HG02870 (cell line): ENCODE data around the gene FXYD5.

Experiments used
- ATAC-seq: cut with Tn5 transposase; IDR thresholded peaks from one replicate; pipeline ENCODE4 v1.9.1; 2021; ENCODE audit warnings: mild to moderate bottlenecking, moderate library complexity; ENCODE audit not compliant: unreplicated experiment

The FXYD5 gene, protein sequence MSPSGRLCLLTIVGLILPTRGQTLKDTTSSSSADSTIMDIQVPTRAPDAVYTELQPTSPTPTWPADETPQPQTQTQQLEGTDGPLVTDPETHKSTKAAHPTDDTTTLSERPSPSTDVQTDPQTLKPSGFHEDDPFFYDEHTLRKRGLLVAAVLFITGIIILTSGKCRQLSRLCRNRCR

DNA sequence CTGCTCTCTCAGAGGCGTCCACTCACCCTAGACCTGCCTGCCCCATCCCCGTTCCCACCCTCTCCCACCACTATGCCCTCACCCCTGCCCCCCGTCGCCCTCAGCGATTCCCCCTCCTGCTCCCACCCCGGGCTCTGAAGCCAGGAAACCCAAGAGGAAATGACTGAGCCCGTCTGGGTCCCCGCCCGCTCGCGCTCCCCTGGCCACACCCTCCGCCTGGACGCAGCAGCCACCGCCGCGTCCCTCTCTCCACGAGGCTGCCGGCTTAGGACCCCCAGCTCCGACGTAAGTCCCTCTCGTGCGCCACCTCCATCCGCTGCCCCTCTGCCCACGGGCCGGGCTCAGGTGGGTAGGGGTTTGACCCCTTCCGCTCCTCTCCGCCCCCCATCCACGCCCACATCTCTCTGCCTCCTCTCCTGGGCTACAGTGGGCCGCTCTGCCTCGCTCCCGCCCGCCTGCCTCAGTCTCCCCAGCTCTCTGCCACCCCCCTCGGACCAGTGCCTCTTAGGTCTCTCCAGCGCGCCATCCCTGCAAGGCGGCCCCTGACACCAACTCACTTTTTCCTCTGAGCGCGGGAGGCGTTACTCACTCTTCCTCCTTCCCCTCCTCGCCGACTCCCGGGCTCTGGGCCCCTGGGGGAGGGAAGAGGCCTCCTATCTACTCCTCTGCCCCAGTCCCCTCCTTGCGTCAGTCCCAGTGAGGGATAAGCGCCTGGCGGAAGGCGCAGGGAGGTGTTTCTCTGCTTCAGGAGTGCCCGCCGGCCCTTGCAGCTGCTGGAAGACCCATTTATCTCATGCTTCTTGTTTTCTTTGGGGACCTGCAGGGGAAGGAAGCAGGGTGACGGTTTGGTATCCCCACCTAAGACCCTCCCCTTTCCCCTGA is at the start of gene FXYD5:
FXYD5 (plus strand) TSS at position 211 of the 882 bp plus-strand sequence. CDS start 816 bp downstream, outside the sequence.
- ATAC-seq = no peak

DNA sequence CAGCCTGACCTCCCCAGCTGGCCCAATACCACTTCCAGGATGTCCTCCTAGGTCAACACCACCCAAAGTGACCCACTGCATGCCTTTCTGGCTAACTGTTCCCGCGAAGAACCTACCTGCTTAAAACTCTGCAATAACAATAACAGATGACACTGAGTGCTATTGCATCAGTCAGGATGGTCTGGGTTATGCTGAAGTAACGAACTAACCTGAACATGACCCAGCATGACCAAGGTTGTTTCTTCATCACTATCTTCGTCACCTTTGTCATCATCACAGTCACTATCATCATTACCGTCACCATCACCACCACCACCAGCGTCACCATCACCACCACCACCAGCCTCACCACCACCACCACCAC is 49.5 kb upstream of the FXYD5 start:
- ATAC-seq = no peak

DNA sequence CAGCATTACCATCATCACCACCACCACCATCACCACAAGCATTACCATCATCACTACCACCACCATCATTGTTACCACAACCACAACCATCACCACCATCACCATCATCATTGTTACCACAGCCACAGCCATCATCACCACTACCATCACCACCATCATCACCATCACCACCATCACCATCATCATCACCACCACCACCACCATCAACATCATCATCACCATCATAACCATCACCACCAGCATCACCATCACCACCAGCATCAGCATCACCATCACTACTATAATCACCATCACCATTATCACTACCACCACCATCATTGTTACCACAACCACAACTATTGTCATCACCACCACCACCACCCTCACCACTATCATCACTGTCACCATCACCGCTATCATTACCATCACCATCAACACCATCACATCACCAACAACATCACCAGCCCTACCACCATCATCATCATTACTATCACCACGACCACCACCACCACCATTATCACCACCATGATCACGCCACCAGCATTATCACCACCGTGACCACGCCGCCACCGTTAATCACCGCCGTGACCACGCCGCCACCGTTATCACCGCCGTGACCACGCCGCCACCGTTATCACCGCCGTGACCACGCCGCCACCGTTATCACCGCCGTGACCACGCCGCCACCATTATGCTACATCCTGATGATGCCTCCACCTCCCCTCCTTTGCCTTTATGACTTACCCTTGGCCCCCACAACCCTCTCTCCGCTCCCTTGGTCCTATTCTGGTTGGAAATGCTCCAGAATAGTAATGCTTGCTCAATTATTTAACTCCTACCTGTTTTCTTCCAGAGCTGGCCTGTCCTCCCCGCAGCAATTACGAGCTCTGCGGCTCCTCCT is 48.9 kb upstream of the FXYD5 start:
- ATAC-seq = no peak

DNA sequence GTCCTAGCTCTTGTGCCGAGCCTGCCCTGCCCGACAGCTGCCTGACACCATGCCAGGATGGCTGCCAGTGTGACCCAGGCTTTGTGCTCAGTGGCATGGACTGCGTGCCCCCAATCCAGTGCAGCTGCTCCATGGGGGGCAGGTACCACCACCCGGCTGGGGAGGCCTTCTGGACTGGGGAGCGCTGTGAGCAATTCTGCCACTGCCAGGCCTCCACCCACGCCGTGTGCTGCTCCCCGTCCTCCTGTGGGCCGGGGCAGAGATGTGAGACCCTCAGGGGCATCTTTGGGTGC is 48.3 kb upstream of the FXYD5 start:
- ATAC-seq = no peak

DNA sequence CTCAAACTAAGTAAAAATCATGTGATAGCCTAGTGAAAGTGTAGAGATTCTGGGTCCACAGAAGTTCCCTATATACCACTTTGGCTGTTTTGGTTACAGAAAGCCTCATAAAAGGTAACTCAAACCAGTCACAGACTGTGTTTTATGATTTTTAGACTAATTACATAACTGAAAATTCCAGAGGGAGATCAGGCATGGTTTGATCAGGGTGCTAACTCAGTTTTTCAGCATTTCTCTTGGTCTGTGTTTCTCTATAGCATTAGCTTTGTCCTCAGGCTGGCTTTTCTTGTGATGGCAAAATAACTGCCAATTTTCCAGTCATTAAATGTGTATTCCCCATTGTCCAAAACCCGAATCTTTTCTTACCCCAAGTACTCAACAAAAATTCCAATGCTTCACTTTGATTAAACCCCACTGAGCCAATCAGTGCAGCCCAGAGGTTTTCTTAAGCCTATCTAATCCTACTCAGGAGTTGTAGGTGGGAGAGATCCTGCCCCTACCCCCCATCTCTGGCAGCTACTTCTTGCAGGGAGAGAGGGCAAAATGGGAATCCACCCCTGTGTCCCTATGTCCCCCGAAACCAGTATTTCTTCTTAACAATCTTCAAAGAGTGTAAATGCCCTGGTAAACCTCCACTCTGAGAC is 47.5 kb upstream of the FXYD5 start:
- ATAC-seq = no peak

DNA sequence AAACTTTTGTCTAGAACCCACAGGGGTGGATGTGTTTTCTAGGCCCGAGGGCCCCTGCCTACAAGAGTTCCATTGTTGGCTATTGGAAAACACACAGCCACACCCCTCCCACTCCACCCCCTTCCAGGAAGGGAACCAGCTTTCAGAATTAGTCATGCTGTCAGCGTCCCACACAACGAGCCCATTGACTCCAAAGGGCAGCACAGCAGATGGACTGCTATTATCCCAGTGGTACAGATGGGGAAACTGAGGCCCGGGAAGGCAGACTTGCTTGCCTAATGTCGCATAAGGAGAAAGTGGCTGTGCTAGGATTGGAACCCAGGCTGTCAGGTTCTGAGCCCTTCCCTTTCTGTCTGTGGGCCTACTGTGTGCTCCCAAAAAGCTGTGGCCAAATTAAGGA is 47.0 kb upstream of the FXYD5 start:
- no peak for ATAC-seq

DNA sequence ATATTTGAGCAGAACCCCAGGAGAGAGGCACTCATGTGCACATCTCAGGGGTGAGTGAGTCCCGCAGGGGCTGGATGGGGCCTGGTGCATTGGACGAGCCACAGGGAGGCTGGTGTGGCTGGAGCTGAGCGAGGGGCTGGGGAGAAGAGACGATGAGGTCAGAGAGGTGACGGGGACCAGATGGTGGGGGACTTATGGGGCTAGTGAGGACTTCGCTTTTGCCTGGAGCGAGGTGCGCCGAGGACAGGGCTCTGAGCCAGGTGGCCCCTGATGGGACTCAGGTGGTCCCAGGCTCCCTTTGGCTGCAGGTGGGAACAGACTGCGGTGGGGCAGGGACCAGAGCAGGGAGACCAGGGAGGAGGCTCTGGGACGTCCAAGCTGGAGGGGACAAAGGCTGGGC is 45.8 kb upstream of the FXYD5 start:
- ATAC-seq = no peak

DNA sequence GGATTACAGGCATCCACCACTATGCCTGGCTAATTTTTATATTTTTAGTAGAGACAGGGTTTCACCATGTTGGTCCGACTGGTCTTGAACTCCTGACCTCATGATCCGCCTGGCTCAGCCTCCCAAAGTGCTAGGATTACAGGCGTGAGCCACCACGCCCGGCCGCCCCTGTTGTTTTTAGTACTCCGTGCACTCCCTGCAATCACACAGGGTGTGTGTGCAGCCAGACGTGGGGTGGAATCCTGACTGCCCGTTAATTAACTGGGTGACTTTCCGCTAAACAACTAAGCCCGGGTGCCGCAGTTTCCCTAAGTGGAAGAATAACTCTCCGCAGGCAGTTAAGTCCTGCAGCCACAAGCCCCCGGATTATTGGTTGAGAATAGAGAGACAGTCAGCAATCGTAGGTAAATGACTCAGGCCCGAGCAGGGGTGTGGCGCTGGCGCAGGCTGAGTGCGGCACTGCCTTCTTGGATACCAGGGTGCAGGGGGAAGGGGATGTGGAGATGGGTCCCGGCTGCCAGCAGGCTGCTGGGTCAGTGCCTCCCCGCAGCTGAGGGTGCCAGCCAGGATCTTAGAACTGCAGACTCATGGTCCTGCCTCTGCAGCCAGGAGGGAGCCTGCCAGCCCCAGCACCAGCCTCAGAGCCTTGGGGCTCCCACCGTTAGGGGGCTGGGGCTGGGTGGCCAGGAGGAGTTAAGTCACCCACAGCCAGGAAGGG is 45.0 kb upstream of the FXYD5 start:
- no peak for ATAC-seq

DNA sequence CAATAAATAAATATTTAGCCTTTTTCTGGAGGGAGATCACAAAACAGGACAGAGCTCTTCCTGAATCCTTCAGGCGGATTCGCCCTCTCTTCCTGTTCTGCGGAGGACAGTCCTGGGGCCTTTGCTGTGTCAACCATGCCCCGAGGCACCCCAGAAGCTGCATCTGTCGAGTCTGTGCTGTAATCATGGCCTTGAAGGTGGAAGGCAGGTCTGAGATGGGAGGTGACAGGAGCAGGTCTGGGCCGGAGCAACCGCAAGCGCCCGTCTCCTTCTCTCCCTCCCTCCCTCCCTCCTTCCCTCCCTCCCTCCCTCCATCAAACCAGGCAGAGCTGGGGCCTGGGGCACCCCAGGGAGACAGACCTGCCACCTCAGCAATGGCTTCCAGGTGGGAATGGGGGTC is 43.6 kb upstream of the FXYD5 start:
- no peak for ATAC-seq

DNA sequence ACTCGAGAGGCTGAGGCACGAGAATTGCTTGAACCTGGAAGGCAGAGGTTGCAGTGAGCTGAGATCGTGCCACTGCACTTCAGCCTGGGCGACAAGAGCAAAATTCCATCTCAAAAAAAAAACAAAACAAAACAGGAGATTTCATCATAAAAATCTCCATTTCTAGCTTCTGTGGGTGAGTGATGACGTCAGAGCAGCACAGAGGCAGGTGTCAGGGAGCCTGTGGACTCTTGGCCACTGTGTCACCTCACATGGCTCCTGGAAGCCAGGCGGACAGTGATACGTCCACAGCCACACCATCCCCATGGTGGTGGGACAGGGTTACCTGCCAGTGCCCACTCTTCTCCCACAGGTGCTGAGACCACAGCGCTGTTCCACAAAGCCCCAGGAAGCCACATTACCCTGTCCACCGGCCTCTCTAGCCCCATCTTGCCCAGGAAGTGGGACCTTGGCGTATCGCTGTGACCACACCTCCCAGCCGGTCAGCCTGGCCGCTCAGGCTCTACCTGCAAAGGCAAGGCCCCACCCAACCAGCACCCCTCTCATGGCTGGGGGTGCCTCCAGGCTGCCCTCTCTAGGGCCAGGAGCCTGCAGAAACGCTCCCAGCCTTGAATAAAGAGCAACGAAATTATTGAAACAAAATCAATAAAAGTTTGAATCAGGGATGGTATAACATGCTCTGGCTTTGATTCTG is 41.4 kb upstream of the FXYD5 start:
- no peak for ATAC-seq

DNA sequence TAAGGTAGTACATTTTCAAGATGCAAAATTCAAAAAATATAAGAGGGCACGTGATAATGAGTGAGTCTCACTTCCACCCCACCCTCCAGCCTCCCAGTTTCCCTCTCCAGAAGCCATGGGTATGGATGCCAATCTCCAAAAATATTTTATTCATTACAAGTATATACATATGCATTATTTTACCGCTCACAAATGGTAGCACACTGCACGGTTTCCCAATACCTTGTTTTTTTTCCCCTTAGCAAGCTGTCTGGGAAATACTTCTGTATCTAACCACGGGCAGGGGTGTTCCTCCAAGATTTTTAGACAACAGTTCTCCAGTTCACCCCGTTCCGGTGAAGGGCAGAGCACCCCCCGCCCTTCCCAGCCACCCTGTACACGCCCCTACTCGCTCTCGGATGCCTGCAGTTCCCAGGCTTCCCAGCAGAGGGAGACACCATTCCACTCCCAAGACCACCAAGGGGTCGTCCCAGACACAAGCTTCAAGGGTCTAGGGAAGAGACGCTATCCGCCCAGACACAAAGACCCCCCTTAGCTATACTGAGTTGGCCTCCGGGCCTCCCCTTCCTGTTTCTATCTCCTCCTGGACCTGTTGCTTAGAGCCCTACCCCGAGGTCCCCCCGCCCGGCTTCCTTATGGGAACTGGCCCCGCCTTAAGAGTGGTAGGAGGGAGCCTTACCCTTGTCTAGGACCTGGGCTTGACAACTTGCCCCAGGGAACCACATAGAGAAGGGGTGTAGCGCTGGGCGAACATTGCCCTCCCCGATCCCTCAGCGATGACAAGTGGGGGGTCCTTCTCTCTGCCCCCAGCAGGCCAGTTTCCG is 40.0 kb upstream of the FXYD5 start:
- no peak for ATAC-seq

DNA sequence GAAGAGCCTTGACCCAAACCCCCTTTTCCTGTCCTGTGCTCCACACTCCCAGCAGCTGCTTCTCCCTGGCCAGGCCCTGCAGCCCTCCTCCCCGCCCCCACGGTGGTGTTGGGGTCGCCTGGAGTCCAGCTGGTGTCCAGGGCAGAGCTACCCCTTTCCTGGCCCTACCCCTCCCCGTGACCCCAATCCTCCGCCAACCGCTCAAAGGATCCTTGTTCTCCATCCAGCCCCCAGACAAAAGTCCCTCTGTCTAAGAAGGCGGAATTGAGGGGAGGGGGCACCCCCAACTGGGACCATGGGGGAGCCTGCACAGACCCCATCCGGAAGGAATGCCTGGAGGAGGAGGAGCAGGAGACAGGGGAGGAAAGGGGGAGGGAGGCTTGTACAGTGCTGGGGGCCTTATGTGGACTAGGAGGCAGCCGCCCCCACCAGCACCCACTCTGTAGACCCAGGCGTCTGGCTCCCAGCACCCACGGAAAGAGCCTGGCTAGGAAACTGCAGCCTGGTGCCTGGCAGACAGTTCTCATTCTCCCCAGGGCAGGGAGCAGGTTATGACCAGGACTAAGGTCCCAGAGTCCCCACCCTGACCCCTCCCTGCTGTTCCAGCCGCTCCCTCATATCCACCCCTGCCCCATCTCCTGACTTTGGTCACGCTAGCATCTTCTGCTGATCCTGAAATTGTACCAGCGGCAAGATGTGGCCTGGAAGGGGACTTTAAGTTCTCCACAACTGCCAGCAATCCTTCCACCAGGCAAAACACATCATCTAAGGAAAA is 39.2 kb upstream of the FXYD5 start, which contains the start of gene FXYD3:
FXYD3 (plus strand) TSS at position 647 of the 775 bp plus-strand sequence. CDS start 3,554 bp downstream, outside the sequence.
- no peak for ATAC-seq

DNA sequence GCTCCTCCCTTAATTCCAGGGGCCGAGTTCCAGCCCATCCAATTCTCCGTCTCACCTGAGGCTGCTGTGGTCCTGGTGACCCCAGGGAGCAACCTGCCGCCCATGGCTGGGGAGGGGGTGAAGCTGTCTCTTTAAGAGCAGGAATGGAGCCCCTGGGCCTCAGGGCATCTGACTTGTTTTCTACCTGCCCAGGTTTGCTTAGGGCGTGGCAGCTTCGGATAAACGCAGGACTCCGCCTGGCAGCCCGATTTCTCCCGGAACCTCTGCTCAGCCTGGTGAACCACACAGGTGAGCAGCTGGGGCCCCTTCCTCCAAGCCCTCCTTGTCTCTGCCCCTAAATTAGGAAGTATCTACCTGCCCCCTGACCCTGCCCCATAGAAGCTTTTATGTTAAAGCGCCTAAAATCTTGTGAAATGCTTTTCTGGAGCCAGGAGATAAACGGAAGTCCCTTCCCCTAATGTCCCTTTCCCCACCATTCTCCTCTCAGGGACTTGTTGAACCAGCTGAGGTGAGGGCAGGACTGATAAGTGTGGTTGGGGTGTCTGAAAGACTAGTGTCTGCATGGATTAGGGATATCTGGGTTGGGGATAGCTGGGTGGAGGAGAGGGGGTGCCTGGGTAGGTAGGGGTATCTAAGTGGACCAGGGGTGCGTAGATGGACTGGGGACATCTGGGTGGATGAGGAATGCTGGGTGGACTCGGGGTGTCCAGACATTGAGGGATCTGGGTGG is 38.3 kb upstream of the FXYD5 start:
- no peak for ATAC-seq

DNA sequence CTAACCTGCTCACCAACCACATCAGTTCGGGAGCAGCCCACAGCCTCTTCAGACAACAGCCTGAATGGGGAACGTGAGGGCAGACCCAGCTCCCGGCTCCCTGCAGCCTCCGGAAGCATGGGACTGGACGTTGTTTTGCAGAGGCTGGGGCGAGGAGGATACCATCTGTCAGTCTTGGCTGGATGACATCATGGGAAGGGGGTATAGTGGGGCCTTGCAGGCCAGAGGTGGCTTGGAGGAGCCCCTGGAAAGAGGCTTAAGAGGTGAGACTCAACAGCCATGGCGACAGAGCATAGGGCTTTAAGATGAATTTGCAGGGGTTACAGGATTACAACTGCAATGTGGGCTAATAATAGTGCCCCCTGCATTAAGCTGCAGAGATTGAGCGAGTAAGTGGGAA is 37.4 kb upstream of the FXYD5 start:
- ATAC-seq = no peak

DNA sequence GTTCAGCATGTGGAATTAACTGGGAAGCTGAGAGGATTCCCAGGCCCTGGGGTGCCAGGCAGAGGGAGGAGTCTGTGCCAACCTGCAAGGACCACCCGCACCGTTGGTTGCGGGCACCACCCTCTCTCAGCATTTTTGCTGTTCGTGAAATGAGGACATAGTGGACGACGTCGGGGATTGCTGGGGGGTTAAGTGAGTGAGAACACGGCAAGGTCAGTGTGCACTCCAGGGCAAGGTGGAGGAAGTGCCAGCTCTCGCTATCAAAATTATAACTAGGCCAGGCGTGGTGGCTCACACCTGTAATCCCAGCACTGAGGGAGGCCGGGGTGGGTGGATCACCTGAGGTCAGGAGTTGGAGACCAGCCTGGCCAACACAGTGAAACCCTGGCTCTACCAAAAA is 36.7 kb upstream of the FXYD5 start:
- no peak for ATAC-seq

DNA sequence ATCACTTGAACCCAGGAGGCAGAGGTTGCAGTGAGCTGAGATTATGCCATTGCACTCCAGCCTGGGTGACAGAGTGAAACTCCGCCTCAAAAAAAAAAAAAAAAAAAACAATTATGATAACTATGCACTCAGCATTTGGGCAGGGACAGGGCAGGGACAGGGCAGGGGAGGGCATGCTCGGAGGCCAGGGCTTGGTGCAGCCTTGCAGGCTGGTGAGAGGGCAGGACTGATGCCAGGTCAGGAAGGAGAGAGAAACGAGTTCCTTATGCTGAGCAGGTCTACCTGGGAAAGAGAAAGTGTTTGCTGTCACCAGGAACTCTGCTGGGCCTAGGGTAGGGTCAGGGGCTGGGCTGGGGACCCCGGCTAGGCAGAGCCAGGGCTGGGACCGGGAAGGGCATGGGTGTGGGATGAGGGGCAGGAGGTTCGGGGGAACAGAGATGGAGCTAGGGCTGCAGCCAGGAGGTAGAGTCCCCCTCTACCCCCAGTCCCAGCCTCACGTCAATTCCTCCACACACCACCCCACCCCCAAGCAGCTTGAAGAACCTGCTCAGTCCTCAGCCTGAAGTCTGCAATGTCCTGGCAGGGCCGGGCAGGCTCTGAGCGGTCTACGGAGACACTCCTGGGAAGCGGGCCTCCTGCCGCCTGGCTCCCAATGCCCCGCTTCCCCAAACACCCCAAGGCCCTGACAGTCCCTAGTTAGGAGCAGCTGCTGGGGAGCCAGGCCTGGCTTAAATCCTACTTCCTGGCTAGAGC is 36.1 kb upstream of the FXYD5 start:
- no peak for ATAC-seq

DNA sequence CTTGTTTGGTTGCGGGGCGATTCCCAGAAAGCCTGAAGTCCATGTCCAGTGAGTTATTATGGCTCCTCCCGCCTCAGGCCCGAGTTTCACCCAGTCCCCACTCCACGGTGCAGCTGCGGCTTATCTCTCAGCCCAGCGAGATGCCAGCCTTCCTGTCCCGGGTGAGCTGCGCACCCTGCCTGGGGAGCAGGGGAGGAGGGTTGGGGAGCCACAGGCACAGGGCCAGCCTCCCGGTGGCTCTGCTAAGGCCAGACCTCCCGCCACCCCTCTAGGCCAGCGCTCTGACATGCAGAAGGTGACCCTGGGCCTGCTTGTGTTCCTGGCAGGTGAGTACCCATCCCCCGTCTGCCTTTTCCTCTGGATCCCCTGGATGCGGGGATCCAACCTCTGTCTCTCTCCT is 35.4 kb upstream of the FXYD5 start:
- no peak for ATAC-seq
